Thyroid gland (tissue), 4 donors: Measurements from ENCODE around the gene FZR1.

Experiments
- POLR2A ChIP-seq, 2 donors: fragments of 450-650 bp; IDR thresholded peaks; one replicate each; pipeline ENCODE4 v1.6.1; 2017; ENCODE audit warnings: antibody characterized with exemption in 2 of 2, mild to moderate bottlenecking in 2 of 2, moderate library complexity in 1 of 2
- TF ChIP-seq, protein P1 (sequence below), 6 experiments: fragments of 200-600 bp in 3 of 6; fragments of 450-650 bp in 3 of 6; sonication (generic) in 3 of 6; IDR thresholded peaks; one replicate each; pipeline ENCODE4 v1.5.1; 2016 to 2019; ENCODE audit warnings: antibody characterized with exemption in 6 of 6, mild to moderate bottlenecking in 2 of 6, inconsistent platforms in 1 of 6, moderate library complexity in 1 of 6

GRCh38 chr19:3466635-3467034, 39.5 kb upstream of the FZR1 start:
- TF ChIP-seq POLR2A (IDR thresholded peaks at IDR 0.05): no peak
- TF ChIP-seq, protein P1, sequence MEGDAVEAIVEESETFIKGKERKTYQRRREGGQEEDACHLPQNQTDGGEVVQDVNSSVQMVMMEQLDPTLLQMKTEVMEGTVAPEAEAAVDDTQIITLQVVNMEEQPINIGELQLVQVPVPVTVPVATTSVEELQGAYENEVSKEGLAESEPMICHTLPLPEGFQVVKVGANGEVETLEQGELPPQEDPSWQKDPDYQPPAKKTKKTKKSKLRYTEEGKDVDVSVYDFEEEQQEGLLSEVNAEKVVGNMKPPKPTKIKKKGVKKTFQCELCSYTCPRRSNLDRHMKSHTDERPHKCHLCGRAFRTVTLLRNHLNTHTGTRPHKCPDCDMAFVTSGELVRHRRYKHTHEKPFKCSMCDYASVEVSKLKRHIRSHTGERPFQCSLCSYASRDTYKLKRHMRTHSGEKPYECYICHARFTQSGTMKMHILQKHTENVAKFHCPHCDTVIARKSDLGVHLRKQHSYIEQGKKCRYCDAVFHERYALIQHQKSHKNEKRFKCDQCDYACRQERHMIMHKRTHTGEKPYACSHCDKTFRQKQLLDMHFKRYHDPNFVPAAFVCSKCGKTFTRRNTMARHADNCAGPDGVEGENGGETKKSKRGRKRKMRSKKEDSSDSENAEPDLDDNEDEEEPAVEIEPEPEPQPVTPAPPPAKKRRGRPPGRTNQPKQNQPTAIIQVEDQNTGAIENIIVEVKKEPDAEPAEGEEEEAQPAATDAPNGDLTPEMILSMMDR (IDR thresholded peaks at IDR 0.05): no peak
